Stimulated activated CD8-positive, alpha-beta memory T cell treated with anti-CD3 and anti-CD28 coated beads, Interleukin-15, amount 100 ng/mL, for 4 hours (primary cell): ENCODE measurements around the gene SLC6A6.
"Not testable (repeated sequence)": the region's sequence is repeated elsewhere in the genome, so short reads cannot be mapped to it uniquely, and the experiment has no call there.

Source experiments
- DNase-seq, 2 donors: peaks; one replicate each; pipeline ENCODE4 v3.0.0-alpha.2; 2020; ENCODE audit warnings: low read depth in 2 of 2

Gene SLC6A6

GRCh38 chr3:14507757-14508504 is 105.5 kb downstream of the SLC6A6 start:
- no peak for DNase-seq

GRCh38 chr3:14508505-14508819 is 106.1 kb downstream of the SLC6A6 start:
- DNase-seq = no peak

GRCh38 chr3:14508966-14509795 is 106.8 kb downstream of the SLC6A6 start:
- peak; percentile 27 to 38 for DNase-seq

- DNase-seq = no peak
Measured at GRCh38 chr3:14509796-14510100, 107.3 kb downstream of the SLC6A6 start.

GRCh38 chr3:14510838-14511622 is 108.6 kb downstream of the SLC6A6 start:
- no peak for DNase-seq

- DNase-seq = no peak
Measured at GRCh38 chr3:14511623-14512280, 109.3 kb downstream of the SLC6A6 start.

GRCh38 chr3:14512281-14512941 is 110.0 kb downstream of the SLC6A6 start:
- DNase-seq = no peak

- DNase-seq = no peak
Measured at GRCh38 chr3:14512942-14513327, 110.5 kb downstream of the SLC6A6 start.

- DNase-seq = no peak
Measured at GRCh38 chr3:14513566-14514322, 111.3 kb downstream of the SLC6A6 start.

- no peak for DNase-seq
Measured at GRCh38 chr3:14514323-14514720, 111.9 kb downstream of the SLC6A6 start.

- DNase-seq = not testable (repeated sequence)
Measured at GRCh38 chr3:14515526-14515925, 113.1 kb downstream of the SLC6A6 start.

- no peak for DNase-seq
Measured at GRCh38 chr3:14516738-14517345, 114.4 kb downstream of the SLC6A6 start.

- DNase-seq = no peak
Measured at GRCh38 chr3:14517601-14518431, 115.4 kb downstream of the SLC6A6 start.

- DNase-seq = no peak
Measured at GRCh38 chr3:14518432-14518802, 116.0 kb downstream of the SLC6A6 start.

GRCh38 chr3:14518893-14519292 is 116.5 kb downstream of the SLC6A6 start:
- DNase-seq = no peak

GRCh38 chr3:14519406-14519805 is 117.0 kb downstream of the SLC6A6 start:
- DNase-seq = no peak

GRCh38 chr3:14520149-14520548 is 117.7 kb downstream of the SLC6A6 start:
- no peak for DNase-seq

- DNase-seq = no peak
Measured at GRCh38 chr3:14520967-14521366, 118.6 kb downstream of the SLC6A6 start.

- no peak for DNase-seq
Measured at GRCh38 chr3:14521611-14522010, 119.2 kb downstream of the SLC6A6 start.
